Natural killer cell (primary cell): ENCODE data around the gene MAIP1. TPM values are rescaled to one million over a fixed set of nuclear protein-coding genes. Genes with fewer than 3 reads are reported as not detected.

Experiments
- ATAC-seq, 3 donors: fragments of 150-1000 bp in 2 of 3; fragments of 200-7000 bp in 1 of 3; cut with Tn5 transposase; 1 replicate in 1 of 3; 2 replicates in 2 of 3; pipeline ENCODE4 v1.10.0; 2021; ENCODE audit warnings: mild to moderate bottlenecking in 2 of 3, moderate library complexity in 2 of 3
- DNase-seq, 2 donors: peaks; one replicate each; pipeline versions ENCODE4 v3.0.0 to v3.0.0-alpha.2; 2013 to 2021; ENCODE audit warnings: mixed read lengths in 1 of 2
- H3K27ac ChIP-seq: one replicate; pipeline ENCODE4 v1.5.1; 2013; ENCODE audit warnings: mild to moderate bottlenecking, low read length
- H3K27me3 ChIP-seq: one replicate; pipeline ENCODE4 v1.6.1; 2013; ENCODE audit warnings: low read length; ENCODE audit not compliant: control insufficient read depth, insufficient read depth
- H3K36me3 ChIP-seq: one replicate; pipeline ENCODE4 v1.6.1; 2013; ENCODE audit warnings: low read length; ENCODE audit not compliant: control insufficient read depth, insufficient read depth
- H3K4me1 ChIP-seq: one replicate; pipeline ENCODE4 v1.6.1; 2013; ENCODE audit warnings: low read length; ENCODE audit not compliant: control insufficient read depth, insufficient read depth
- H3K4me3 ChIP-seq: one replicate; pipeline ENCODE4 v1.5.1; 2013; ENCODE audit warnings: low read length
- H3K9me3 ChIP-seq: one replicate; pipeline ENCODE4 v1.6.1; 2013; ENCODE audit warnings: low read length; ENCODE audit not compliant: control insufficient read depth, insufficient read depth
- H3K27ac Mint-ChIP-seq, 2 donors: one replicate each; pipeline ENCODE4 v1.8.0; 2022; ENCODE audit warnings: mild to moderate bottlenecking in 2 of 2, mixed read lengths in 2 of 2, moderate library complexity in 1 of 2
- H3K27me3 Mint-ChIP-seq, 2 donors: one replicate each; pipeline ENCODE4 v1.8.0; 2022; ENCODE audit warnings: low read depth in 2 of 2, mixed read lengths in 2 of 2
- H3K36me3 Mint-ChIP-seq: one replicate; pipeline ENCODE4 v1.8.0; 2022; ENCODE audit warnings: mixed read lengths
- H3K4me1 Mint-ChIP-seq, 2 donors: one replicate each; pipeline ENCODE4 v1.8.0; 2022; ENCODE audit warnings: mixed read lengths in 2 of 2
- H3K4me3 Mint-ChIP-seq: one replicate; pipeline ENCODE4 v1.8.0; 2022; ENCODE audit warnings: mild to moderate bottlenecking, moderate library complexity, mixed read lengths
- H3K9me3 Mint-ChIP-seq, 2 donors: one replicate each; pipeline ENCODE4 v1.8.0; 2022; ENCODE audit warnings: mixed read lengths in 2 of 2
- WGBS: methylation state at CpG from one replicate; pipeline ENCODE4 v1.1.7; 2013; ENCODE audit warnings: missing lambda C conversion rate; ENCODE audit not compliant: insufficient coverage; 5-methylcytosine and 5-hydroxymethylcytosine counted together
- intact Hi-C: fragments of 100-400 bp; cut with micrococcal nuclease; formaldehyde crosslinking; loops from one replicate; pipeline ENCODE4 v1.14.2; 2022
- total RNA-seq, 4 donors: library from RNA; stranded (reverse); fragments of 120-200 nt in 1 of 4; gene quantifications; one replicate each; pipeline versions ENCODE4 v1.2.3 to v1.2.4, GENCODE V29; 2013 to 2022
- TF ChIP-seq, protein P1 (sequence below): fragments of 200-600 bp; IDR thresholded peaks from one replicate; pipeline ENCODE4 v1.8.0; 2022; ENCODE audit warnings: antibody characterized with exemption

The MAIP1 gene
- total RNA-seq, 3 donors from 2014 or later (not counting 1 experiment from before 2014, with no cell fraction given) = 23.5 to 26.4 (median 23.6) TPM

DNA sequence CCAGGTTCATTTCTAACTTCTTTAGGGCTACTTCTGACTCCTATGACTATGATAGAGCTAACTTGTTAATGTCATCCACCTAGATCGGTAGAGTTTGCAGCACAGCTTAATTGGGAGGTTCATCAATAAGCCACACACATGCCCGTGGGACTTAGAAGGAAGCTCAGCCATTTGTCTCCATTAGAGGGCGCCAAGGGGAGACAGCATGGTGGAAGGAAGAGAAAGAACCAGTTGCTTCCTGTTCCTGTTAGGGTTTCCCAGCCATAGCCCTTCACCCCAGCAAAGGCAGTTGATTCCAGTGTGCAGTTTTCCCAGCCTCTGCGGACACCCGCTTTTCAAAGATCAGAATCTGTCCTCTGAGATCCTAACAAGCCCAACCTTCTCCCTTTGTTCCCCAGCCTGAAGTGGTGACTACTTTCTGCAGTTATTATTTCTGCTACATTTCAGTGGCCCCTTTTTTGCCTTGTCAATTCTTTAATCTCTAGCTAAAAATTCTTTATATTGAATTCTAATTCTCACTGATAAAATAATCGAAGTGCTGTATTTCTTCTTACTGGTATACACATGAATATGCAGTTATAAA is 30.3 kb downstream of the MAIP1 start:
- H3K9me3 Mint-ChIP-seq = no peaks in the 10 kb centered on the region
- Histone ChIP-seq H3K4me1 (peaks cover 3% of the 10 kb centered on the region), H3K36me3 (no peaks in the 10 kb centered on the region), H3K4me3 (no peak overlapping the region), H3K9me3 (no peaks in the 10 kb centered on the region), H3K27ac (no peak overlapping the region), H3K27me3 (no peaks in the 10 kb centered on the region)
- H3K36me3 Mint-ChIP-seq = no peaks in the 10 kb centered on the region
- H3K4me3 Mint-ChIP-seq = no peak overlapping the region
- DNase-seq (peak in 1 of 2 donors; percentile 70), ATAC-seq (peak in 2 of 3 donors; percentile 50 to 61)
- peaks cover 6 to 8% of the 10 kb centered on the region in 2 donors for H3K27me3 Mint-ChIP-seq
- 78% methylated on average over 6 of the region's 6 CpGs for WGBS
- H3K27ac Mint-ChIP-seq = no peak overlapping the region
- H3K4me1 Mint-ChIP-seq = peaks cover 0 to 5% of the 10 kb centered on the region in 2 donors
- intact Hi-C loops = no loop called here
- TF ChIP-seq, protein P1, sequence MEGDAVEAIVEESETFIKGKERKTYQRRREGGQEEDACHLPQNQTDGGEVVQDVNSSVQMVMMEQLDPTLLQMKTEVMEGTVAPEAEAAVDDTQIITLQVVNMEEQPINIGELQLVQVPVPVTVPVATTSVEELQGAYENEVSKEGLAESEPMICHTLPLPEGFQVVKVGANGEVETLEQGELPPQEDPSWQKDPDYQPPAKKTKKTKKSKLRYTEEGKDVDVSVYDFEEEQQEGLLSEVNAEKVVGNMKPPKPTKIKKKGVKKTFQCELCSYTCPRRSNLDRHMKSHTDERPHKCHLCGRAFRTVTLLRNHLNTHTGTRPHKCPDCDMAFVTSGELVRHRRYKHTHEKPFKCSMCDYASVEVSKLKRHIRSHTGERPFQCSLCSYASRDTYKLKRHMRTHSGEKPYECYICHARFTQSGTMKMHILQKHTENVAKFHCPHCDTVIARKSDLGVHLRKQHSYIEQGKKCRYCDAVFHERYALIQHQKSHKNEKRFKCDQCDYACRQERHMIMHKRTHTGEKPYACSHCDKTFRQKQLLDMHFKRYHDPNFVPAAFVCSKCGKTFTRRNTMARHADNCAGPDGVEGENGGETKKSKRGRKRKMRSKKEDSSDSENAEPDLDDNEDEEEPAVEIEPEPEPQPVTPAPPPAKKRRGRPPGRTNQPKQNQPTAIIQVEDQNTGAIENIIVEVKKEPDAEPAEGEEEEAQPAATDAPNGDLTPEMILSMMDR = peak; percentile 15

DNA sequence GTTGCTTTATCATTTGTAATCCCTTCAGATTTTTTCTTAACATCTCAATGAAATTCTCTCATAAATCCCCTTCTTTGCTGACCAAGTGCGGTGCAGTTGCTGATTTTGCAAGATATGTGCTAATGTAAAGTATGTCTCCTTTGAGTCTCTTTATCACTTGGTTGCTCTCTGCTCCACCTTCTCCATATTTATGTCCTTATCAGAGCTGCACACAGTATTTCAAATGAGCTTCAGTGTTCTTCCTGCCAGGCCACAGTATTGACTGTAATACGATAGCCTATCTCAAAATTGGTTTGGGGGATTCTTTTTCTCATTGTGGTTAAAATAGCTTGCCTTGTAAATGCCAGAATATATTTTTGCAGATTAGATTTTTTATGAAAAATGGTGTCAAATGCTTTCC is 32.2 kb downstream of the MAIP1 start:
- Histone ChIP-seq H3K4me3 (no peak overlapping the region), H3K4me1 (peaks cover 3% of the 10 kb centered on the region), H3K36me3 (no peaks in the 10 kb centered on the region), H3K27ac (no peak overlapping the region), H3K9me3 (no peaks in the 10 kb centered on the region), H3K27me3 (no peaks in the 10 kb centered on the region)
- no peaks in the 10 kb centered on the region for H3K9me3 Mint-ChIP-seq
- peaks cover 0 to 5% of the 10 kb centered on the region in 2 donors for H3K4me1 Mint-ChIP-seq
- ATAC-seq (no peak), DNase-seq (no peak)
- 50% methylated on average over 1 of the region's 2 CpGs for WGBS
- TF ChIP-seq, protein P1 = no peak
- no peak overlapping the region for H3K4me3 Mint-ChIP-seq
- intact Hi-C loops = no loop called here
- no peak overlapping the region for H3K27ac Mint-ChIP-seq
- peaks cover 7 to 8% of the 10 kb centered on the region in 2 donors for H3K27me3 Mint-ChIP-seq
- H3K36me3 Mint-ChIP-seq = no peaks in the 10 kb centered on the region

DNA sequence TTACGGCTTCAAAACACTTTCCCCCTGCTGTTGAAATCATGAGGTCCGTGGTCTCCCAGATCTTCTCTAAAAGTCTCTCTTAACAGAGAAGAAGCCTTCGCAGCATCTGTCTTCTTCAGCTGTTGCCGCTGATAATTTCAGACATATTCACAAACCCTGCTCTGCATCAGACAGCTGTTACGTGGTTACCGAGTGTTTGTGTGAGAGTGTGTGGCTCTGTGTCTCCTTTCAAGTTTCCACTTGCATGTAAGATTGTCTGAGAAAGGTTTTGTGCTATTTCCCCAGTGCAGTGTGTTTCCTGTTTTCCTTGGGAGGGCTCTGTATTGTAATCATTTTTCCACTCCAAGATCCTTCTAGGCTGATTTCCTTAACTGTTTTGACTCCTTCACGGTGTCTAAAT is 32.8 kb downstream of the MAIP1 start:
- Histone ChIP-seq H3K27ac (no peak overlapping the region), H3K4me1 (peaks cover 3% of the 10 kb centered on the region), H3K9me3 (no peaks in the 10 kb centered on the region), H3K36me3 (no peaks in the 10 kb centered on the region), H3K4me3 (no peak overlapping the region), H3K27me3 (no peaks in the 10 kb centered on the region)
- Mint-ChIP-seq H3K27me3 (peaks cover 7 to 8% of the 10 kb centered on the region in 2 donors), H3K36me3 (no peaks in the 10 kb centered on the region), H3K27ac (no peak overlapping the region), H3K4me1 (peaks cover 0 to 5% of the 10 kb centered on the region in 2 donors), H3K4me3 (no peak overlapping the region), H3K9me3 (no peaks in the 10 kb centered on the region)
- intact Hi-C loops = no loop called here
- 20% methylated on average over 7 of the region's 7 CpGs for WGBS
- DNase-seq = peak in 1 of 2 donors; percentile 4
- no peak for ATAC-seq
- TF ChIP-seq, protein P1 = no peak

DNA sequence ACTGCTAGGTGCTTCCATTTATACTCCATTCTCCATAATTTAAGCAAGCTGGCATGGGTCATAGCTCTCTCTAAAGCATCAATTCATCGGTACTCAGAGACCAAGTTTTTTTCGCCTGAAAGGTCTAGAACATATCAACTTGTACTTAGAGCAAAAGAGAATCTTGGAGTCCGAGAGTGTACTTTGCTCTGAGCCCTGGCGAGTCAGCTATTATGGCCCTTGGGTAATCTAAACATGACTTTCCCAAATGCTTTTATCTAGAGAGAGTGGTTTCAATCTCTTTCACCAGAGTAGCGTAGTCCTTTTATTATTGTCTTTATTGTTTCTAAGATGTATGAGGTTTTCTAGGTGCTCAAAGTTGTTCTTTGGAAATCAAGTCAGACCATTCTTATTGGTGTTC is 34.4 kb downstream of the MAIP1 start:
- no peaks in the 10 kb centered on the region for H3K27me3 ChIP-seq
- H3K4me1 ChIP-seq = peaks cover 3% of the 10 kb centered on the region
- ATAC-seq (no peak), DNase-seq (no peak)
- WGBS = 92% methylated on average over 4 of the region's 5 CpGs
- Mint-ChIP-seq H3K4me1 (peaks cover 0 to 5% of the 10 kb centered on the region in 2 donors), H3K9me3 (no peaks in the 10 kb centered on the region), H3K27ac (no peak overlapping the region), H3K36me3 (no peaks in the 10 kb centered on the region), H3K4me3 (no peak overlapping the region), H3K27me3 (peaks cover 8 to 10% of the 10 kb centered on the region in 2 donors)
- H3K4me3 ChIP-seq = no peak overlapping the region
- H3K36me3 ChIP-seq = no peaks in the 10 kb centered on the region
- TF ChIP-seq, protein P1 = no peak
- intact Hi-C loops = no loop called here
- H3K27ac ChIP-seq = no peak overlapping the region
- H3K9me3 ChIP-seq = no peaks in the 10 kb centered on the region
